NCI-H2171 treated with DMSO at 0.1 percent for 48 hours (cell line): ENCODE measurements around the gene IFNL2.

ENCODE experiments used
- DNase-seq: peaks from one replicate; lab custom pipeline; 2025; lab: John Stamatoyannopoulos, UW

The IFNL2 gene

GRCh38 chr19:39318690-39319089, 50.5 kb downstream of the IFNL2 start:
- no peak for DNase-seq

GRCh38 chr19:39319098-39319891, 51.1 kb downstream of the IFNL2 start:
- no peak for DNase-seq
